ENCODE results near the gene CTNNAL1. TPM values are rescaled to one million over a fixed set of nuclear protein-coding genes. Genes with fewer than 3 reads are reported as not detected.

The CTNNAL1 gene
- total RNA-seq, 1 donor from 2014 or later: 25.9 TPM

DNA sequence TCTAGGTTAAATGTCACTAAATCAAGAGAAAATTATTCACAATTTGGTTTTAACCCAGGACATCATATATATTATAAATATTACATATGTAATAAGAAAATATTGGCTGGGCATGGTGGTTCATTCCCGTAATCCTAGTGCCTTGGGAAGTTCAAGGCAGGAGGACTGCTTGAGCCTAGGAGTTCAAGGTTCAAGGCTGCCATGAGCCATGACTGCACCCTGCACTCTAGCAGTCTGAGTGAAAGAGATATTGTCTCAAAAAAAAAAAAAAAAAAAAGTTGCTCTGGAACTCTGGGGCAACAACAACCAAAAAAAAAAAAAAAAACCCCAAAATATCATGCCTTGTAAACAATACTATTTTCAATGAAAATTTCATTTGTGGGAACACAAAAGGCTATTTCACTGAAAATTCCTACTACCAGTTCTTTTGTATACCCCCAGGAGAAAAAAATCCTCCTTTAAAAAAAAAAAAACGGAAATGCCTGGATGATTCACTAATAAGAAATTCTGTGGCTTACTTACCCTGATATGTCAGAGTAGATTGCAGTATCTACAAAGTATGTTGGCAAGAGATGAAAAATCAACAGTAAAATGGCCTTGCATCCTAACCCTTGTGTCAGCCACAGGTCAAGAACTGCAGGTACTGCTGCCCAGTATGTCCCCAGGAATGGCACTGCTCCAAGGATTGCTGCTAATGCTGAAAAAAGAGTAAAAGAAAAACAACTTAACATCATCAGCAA, 22.6 kb upstream of the CTNNAL1 start:
- TF ChIP-seq, protein P1, sequence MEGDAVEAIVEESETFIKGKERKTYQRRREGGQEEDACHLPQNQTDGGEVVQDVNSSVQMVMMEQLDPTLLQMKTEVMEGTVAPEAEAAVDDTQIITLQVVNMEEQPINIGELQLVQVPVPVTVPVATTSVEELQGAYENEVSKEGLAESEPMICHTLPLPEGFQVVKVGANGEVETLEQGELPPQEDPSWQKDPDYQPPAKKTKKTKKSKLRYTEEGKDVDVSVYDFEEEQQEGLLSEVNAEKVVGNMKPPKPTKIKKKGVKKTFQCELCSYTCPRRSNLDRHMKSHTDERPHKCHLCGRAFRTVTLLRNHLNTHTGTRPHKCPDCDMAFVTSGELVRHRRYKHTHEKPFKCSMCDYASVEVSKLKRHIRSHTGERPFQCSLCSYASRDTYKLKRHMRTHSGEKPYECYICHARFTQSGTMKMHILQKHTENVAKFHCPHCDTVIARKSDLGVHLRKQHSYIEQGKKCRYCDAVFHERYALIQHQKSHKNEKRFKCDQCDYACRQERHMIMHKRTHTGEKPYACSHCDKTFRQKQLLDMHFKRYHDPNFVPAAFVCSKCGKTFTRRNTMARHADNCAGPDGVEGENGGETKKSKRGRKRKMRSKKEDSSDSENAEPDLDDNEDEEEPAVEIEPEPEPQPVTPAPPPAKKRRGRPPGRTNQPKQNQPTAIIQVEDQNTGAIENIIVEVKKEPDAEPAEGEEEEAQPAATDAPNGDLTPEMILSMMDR (IDR thresholded peaks at IDR 0.05): no peak
- Mint-ChIP-seq H3K27me3 (ENCODE audit: low read depth) (no peaks in the 10 kb centered on the region), H3K27ac (ENCODE audit: unreplicated experiment) (peak overlapping the region; percentile 88), H3K36me3 (ENCODE audit: low read depth) (peaks cover 7% of the 10 kb centered on the region), H3K4me3 (ENCODE audit: unreplicated experiment) (no peak overlapping the region), H3K9me3 (ENCODE audit: low read depth) (no peaks in the 10 kb centered on the region), H3K4me1 (ENCODE audit: low read depth) (peaks cover 27% of the 10 kb centered on the region)
- DNase-seq (ENCODE audit: low spot score): no peak

DNA sequence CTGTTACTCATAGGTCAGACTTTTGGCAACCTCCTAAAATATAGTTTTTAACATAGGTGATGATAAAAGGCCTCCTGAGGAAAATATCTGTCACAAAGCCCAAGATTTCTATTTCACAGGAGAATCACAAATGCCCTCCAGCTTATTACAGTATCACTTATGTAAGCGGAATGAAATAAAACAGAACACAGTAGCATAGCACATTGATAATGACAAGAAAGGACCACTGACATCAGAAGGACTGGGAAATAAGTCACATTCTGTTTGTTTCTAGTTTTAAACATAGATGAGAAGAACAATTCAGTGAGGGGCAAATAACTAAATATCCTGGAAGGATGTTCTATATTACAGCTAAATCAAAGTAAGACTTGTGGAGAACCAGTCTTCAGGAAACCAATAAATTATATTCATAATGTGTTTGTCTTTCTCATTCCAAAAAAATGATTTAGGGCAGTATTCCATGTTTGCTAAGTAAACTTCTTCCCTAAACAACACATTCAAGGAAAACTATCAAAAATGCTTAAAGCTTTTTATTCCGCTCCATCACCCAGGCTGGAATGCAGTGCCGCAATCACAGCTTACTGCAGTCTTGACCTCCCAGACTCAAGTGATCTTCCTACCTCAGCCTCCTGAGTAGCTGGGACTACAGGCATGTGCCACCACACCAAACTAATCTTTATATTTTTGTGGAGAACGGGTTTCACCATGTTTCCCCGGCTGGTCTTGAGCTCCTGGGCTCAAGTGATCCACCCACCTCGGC, 20.8 kb upstream of the CTNNAL1 start:
- peaks cover 27% of the 10 kb centered on the region for H3K4me1 Mint-ChIP-seq (ENCODE audit: low read depth)
- peaks cover 7% of the 10 kb centered on the region for H3K36me3 Mint-ChIP-seq (ENCODE audit: low read depth)
- no peaks in the 10 kb centered on the region for H3K9me3 Mint-ChIP-seq (ENCODE audit: low read depth)
- DNase-seq (ENCODE audit: low spot score): no peak
- no peak overlapping the region for H3K27ac Mint-ChIP-seq (ENCODE audit: unreplicated experiment)
- TF ChIP-seq, protein P1 (IDR thresholded peaks at IDR 0.05): no peak
- no peak overlapping the region for H3K4me3 Mint-ChIP-seq (ENCODE audit: unreplicated experiment)
- H3K27me3 Mint-ChIP-seq (ENCODE audit: low read depth): no peaks in the 10 kb centered on the region

DNA sequence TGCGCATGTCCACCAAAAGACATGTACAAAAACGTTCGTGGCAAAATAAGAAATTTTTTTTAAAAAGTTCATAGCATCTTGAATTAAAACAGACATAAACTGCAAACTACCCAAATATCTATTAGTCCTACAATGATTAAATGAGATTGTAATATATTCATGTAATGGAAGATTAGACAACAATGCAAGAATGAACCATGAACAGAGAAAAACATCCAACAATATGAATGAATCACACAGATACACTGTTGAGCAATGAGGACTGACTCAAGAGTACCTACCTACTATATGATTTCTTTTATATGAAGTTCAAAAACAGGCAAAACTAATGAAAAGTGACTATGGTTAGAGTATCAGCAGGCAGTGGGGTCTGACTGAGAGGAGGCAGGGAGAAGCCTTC, 17.9 kb upstream of the CTNNAL1 start:
- no peaks in the 10 kb centered on the region for H3K27me3 Mint-ChIP-seq (ENCODE audit: low read depth)
- H3K4me3 Mint-ChIP-seq (ENCODE audit: unreplicated experiment): no peak overlapping the region
- TF ChIP-seq, protein P1 (IDR thresholded peaks at IDR 0.05): no peak
- H3K27ac Mint-ChIP-seq (ENCODE audit: unreplicated experiment): no peak overlapping the region
- no peak for DNase-seq (ENCODE audit: low spot score)
- H3K4me1 Mint-ChIP-seq (ENCODE audit: low read depth): peaks cover 22% of the 10 kb centered on the region
- H3K9me3 Mint-ChIP-seq (ENCODE audit: low read depth): no peaks in the 10 kb centered on the region
- H3K36me3 Mint-ChIP-seq (ENCODE audit: low read depth): peaks cover 5% of the 10 kb centered on the region

DNA sequence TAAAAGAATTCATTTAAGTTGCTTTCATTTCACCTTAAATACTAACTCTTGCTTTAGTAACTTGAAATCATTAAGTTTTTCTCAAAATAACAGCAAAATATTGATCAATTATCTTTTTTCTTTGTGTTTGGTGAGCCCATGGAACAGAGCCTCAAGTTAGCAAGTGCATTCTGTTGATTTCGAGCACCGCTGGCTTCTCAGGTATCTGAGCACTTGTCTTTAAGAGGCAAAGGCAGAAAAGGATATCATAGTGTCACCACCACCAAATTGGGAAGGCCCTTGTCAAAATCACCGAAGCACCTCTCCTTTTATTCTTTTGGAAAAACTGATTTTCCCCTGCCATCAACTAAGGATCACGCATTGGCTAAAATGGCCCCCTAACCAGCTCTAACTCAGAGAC, 17.1 kb upstream of the CTNNAL1 start:
- Mint-ChIP-seq H3K4me3 (ENCODE audit: unreplicated experiment) (no peak overlapping the region), H3K36me3 (ENCODE audit: low read depth) (peaks cover 5% of the 10 kb centered on the region), H3K4me1 (ENCODE audit: low read depth) (peaks cover 16% of the 10 kb centered on the region), H3K9me3 (ENCODE audit: low read depth) (no peaks in the 10 kb centered on the region), H3K27me3 (ENCODE audit: low read depth) (no peaks in the 10 kb centered on the region), H3K27ac (ENCODE audit: unreplicated experiment) (no peak overlapping the region)
- DNase-seq (ENCODE audit: low spot score): no peak
- TF ChIP-seq, protein P1 (IDR thresholded peaks at IDR 0.05): no peak

DNA sequence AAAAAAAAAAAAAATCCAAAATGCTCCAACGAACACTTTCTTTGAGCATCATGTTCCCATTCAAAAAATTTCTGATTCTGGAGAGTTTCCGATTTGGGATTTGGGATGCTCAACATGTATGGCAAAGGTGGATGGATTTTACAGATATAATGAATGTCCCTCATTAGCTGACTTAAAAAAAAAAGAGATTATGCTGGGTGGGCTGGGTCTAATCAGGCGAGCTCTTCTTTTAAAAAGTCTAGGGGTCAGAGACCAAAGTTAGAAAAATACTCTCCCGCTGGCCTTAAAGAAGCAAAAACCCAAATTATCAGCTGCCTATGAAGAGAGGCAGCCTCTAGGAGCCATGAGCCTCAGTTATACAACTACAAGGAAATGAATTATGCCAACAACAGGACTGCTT, 15.2 kb upstream of the CTNNAL1 start:
- H3K27me3 Mint-ChIP-seq (ENCODE audit: low read depth): no peaks in the 10 kb centered on the region

More for the DNA sequence above, 15.2 kb upstream of the CTNNAL1 start:
- Mint-ChIP-seq H3K36me3 (ENCODE audit: low read depth) (peaks cover 5% of the 10 kb centered on the region), H3K4me3 (ENCODE audit: unreplicated experiment) (no peak overlapping the region), H3K4me1 (ENCODE audit: low read depth) (peaks cover 11% of the 10 kb centered on the region), H3K9me3 (ENCODE audit: low read depth) (no peaks in the 10 kb centered on the region), H3K27ac (ENCODE audit: unreplicated experiment) (no peak overlapping the region)
- no peak for DNase-seq (ENCODE audit: low spot score)
- TF ChIP-seq, protein P1 (IDR thresholded peaks at IDR 0.05): no peak

All from chondrocyte (in vitro differentiated cells).